ENCODE results near the gene ARHGEF17. TPM values are rescaled to one million over a fixed set of nuclear protein-coding genes. Genes with fewer than 3 reads are reported as not detected.
"Not testable (repeated sequence)": the region's sequence is repeated elsewhere in the genome, so short reads cannot be mapped to it uniquely, and the experiment has no call there.

The ARHGEF17 gene
- total RNA-seq, result 19.2 TPM

DNA sequence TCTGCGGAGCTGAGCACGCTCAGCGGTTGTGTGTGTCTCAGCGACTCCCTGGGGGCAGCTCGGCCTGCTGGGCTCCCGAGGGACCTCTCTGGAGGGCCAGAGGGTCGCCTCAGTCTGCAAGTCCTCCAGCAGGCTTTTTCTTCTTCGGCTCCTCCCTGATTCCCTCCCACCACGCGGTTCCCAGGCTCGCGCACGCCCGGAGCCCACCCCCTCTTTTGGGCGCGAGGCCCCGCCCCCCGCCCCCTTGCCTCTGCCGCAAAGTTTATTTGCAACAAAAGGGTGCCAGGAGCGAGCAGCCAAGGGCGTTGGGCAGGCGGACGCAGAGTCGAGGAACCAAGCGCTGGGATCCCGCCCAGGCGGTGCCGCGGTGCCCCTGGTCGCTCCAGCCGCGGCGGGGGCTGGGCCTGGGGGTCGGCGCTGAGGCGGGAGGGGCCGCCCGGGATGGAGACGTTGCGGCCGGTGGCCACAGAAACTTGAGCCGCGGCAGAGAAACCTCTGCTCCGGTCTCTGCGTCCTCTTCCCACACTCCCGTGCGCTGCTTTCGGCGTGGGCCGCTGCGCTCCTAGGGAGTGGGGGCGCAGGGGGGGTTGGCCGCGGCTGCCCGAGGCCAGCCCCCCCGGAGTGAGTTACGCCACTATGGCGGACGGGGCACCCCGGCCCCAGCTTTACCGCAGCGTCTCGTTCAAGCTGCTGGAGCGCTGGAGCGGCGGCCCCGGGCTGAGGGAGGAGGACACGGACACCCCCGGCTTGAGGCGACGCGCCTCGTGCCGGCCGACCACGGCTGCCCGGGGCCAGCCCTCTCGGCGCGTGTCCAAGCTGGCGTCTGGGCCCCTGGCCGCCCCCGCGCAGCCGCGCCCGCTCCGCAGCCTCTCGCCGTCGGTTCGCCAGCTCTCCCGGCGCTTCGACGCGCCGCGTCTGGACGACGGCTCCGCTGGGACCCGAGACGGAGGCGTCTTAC, at the start of gene ARHGEF17:
Gene ARHGEF17, plus strand, starts transcription at position 274 of the 958 bp plus-strand sequence. Its CDS starts 363 bp downstream, at position 637.
- DNase-seq, result no peak

DNA sequence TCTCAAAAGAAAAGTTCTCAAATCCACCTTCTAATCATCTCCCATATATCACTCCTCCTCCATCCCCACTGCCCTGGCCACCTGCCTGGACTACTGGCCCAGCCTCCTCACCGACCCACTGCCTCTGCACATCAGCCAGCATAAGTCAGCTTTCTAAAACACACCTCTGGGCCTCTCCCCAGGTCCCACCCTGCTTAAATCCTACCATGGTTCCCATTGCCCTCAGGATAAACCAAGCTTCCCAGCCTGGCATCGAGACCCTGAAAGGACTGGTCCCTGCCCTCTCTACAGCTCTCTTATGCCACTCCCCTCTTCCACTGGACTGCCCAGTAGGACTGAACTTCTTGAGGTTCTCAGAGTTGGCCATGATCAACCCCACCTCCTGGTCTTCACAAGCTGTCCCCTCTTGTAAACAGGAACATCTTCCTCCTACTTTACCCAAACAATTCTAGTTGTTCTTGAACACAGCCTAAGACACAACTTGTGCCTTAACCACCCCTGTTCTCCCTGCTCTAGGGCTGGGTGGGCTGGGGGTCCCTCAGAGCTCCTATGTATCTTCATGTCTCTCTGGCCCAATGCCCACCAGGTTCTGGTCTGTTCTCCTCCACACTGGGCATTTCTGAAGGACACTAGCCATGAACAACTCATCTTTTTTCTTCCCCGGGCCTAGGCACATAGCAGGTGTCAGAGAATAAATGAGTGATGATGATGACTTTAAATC, 48.5 kb upstream of the ARHGEF17 start:
- DNase-seq, result no peak

GRCh38 chr11:73260127-73260457, 48.0 kb upstream of the ARHGEF17 start:
- DNase-seq, result no peak

DNA sequence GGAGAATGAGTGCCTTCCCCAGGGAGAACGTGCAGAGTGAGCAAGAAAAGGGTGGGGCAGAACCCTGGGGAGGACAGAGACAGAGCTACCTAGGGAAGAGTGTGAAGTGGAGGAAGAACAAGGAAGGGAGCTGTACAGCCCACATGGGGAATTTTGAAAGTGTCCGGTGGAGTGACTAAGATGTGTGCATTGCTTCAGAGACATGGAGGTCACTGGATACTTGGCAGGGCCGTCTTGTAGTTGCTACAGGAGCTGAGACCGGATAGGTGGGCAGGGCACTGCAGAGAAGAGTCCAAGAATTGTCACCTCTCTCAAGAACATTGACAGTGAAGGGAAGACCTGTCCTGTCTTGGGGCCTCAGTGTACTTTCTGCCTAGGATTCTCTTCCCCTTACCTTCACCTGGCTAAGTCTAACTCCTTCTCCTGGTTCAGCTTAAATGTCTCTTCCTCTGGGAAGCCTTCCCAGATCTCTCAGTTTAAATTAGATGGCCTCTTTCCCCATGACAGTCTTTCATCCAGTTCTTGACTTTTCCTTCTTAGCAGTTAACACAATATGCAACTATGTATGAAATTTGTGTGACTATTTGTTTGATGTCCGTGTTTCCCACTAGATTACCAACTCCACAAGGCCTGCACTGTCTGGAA, 45.1 kb upstream of the ARHGEF17 start:
- DNase-seq, result no peak

GRCh38 chr11:73263640-73264039, 44.4 kb upstream of the ARHGEF17 start:
- no peak for DNase-seq

DNA sequence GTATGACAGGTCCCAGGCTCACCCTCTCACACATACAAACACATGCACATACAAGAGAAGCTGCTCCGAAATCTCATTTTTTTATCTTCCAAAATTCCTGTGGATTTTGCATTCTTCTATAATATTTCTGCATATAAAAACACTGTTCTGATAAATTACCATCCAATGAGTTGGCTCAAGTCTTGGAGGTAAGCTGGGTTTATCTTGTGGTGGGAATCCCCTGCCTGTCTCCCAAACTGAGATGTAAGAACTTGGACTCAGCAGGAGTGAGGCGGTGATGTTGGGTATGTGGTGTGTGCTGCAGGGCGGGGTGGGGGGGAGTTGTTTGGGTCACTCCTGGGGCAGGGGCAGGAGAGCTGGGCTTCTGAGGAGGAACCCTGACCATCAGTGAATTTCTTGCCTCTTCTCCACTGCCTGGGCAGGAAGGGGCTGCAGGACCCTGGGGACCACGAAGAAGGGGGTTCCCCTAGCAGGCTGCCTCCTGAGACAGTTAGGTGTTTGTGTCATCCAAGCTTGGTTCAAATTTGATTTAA, 42.7 kb upstream of the ARHGEF17 start:
- DNase-seq, result no peak

DNA sequence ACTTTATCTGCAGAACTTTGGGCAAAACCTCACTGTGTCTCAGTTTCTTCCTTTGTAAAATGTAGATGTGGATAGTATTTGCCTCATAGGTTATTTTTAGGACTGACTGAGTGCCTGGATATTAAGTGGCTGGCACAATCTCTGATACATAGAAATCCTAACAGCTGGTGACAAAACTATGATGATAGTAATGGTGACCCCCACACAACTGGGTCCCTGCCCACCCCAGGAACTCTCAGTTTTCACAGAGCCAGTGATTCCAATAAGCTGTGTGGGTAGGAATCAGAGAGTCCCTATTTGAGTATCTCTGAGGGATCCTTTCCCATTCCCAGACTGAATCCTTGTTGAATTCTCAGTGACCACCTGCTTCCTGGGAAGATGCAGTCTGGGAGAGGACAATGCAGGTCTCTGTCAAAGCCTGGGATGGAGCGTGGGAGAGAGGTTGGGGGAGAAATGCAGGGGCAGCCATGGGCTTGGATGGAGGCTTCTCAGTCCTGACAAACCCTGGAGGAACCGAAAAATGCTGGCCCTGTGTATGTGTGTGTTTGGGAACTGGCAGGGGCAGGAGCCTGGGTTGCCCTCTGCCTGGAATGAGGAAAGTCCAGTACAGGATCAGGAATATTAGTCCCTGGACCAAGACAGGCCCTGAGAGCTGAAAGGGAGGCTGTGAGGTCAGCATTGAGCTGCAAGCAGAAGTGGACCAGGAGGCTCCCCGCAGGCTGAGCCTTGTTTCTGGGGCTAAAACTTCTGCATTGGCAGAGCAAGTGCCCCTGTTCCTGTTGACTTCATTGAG, 42.0 kb upstream of the ARHGEF17 start:
- no peak for DNase-seq

DNA sequence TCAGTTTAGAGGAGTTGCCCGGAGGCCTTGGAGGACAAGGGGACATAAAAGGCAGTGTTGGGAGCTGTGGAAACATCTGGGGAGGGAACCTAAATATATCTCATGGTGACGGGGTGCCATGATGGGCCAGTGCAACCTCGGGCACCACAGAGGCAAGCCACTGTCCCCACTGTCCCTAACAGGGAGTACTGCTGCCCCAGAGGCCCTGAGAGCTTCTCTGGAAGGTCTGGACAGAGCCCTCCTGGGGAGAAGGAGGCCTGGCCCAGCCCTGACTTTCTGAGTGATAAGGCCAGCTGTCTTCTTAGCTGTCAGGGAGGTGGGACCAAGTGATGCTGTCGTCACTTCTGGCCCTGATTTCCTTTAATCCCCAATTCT, 41.4 kb upstream of the ARHGEF17 start:
- no peak for DNase-seq

DNA sequence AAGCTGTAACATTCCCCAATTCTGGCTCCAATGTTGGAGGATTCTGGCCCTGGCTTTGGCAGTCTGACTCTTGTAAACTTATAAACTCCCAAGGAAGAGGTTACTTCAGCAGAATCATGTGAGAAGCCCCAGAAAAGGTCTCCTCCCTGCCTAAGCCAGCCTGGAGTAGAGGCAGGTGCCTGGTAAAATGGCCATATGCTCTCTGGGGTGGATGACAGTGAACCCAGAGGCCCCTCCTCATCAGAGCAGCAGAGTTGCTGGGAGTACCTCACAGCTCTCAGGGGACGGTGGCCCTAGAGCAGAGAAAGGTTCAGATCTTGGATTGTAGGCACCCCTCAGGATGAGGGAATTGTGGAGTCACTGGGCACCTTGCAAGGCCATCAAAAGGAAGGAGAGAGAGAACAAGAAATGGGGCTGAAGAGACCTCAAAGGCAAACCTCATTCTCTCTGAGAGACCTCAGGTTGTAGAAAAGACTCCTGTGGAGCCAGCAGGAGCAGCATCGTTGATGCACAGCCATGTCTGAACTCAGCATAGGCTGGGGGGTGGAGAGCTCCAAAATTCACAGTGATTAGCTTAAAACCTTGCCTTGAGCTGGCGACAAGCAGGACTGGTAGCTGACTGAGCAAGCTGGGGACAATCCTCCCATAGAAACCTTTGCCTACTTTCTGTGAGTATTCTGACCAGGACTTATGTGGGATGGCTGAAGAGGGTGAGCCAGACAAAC, 40.8 kb upstream of the ARHGEF17 start:
- DNase-seq, result no peak

DNA sequence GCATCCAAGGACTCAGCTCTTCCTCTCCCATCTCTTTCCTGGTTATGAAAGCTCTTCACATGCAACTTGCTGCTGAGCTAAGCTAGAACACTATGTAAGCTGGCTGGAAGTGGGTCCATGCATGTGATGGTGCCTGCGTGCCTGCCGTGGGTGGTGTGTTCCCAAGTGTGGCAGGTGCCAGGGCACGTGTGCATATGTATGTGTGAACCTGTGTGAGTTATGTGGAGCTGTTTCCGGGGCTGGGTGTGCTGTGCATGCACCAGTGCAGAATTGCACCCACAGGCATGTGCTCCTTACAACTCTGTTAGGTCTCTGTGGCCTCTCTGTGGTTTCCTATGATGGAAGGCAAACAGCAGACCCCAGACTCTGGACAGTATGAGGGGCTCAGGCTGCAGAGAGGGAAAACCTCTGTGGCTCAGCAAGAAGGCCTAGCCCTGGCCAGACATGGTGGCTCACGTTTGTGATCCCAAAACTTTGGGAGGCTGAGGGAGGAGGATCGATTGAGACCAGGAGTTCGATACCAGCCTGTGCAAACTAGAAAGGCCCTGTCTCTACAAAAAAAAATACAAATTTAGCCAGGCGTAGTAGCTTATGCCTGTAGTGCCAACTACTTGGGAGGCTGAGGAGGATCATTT, 40.1 kb upstream of the ARHGEF17 start:
- DNase-seq, result no peak

- no peak for DNase-seq
Observed at GRCh38 chr11:73268671-73269271, 39.3 kb upstream of the ARHGEF17 start.

DNA sequence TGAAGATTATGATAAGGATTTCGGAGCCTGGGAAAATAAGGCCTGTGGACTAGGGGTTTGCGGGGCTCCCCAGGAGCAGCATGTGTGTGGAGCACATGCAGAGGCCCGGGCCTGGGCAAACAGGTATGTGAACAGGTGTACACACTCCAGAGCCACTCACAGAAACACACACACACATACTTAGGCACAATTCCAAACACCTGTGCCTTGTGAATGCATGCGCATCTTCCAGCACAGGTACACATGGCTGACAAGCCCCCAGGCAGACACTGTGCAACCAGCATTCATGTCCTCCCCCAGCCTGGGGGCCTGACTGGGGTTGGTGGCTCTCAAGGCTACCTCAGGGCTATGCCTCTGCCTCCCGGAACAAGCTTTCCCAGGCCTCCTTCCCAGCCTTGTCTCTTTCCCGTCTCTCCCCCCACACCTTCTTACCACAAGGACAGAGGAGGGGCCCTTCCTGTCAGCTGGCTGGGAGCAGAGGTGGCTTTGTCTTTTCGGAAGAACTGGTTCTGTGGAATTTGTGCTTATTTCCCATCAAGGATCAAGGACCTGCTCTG, 38.5 kb upstream of the ARHGEF17 start:
- DNase-seq, result no peak

- DNase-seq, result no peak
Observed at GRCh38 chr11:73270016-73270854, 37.8 kb upstream of the ARHGEF17 start.

DNA sequence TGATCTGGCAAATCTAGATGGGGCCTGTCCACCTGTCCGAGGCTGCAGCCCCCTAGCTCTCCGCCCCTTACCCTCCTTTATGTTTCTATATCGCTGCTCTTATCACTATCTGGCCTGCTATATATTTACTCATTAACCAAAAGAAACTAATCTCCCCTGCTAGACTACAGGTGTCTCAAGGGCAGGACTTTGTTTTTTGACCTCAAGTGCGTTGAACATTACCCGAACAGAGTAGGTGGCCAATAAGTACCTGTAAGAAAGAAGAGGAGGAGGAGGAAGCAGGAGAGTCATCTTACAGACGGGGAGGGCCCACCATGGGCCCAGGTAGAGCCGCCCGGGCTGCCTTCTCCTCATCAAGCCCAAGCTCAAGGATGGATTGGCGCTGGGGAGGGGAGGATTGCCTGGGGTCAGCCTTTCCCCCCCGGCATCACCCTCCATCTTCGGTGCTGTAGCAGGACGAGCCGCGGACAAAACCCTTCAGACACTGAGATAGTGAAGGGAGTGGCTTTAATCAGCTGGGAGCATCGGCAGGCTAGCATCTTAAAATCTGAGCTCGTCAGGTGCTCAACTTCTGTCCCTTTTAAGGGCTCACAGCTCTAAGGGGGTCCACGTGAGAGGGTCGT, 37.1 kb upstream of the ARHGEF17 start:
- DNase-seq, result no peak

DNA sequence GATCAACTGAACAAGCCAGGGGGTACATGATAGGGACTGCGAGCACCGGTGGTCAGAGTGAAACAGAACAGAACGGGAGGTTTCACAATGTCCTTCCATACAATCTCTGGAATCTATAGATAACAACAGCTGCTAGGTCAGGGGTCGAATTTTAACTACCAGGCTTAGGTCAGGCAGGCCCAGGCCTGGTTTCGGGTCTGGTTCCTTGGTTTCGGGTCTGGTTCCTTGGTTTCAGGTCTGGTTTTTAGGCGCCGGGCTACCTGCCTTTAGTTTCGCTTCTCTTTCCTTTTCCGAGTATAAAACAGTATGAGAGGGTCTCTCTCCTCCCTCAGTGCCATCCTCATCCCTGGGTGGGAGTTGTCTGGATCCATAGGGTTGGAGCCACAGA, 36.6 kb upstream of the ARHGEF17 start:
- not testable (repeated sequence) for DNase-seq

DNA sequence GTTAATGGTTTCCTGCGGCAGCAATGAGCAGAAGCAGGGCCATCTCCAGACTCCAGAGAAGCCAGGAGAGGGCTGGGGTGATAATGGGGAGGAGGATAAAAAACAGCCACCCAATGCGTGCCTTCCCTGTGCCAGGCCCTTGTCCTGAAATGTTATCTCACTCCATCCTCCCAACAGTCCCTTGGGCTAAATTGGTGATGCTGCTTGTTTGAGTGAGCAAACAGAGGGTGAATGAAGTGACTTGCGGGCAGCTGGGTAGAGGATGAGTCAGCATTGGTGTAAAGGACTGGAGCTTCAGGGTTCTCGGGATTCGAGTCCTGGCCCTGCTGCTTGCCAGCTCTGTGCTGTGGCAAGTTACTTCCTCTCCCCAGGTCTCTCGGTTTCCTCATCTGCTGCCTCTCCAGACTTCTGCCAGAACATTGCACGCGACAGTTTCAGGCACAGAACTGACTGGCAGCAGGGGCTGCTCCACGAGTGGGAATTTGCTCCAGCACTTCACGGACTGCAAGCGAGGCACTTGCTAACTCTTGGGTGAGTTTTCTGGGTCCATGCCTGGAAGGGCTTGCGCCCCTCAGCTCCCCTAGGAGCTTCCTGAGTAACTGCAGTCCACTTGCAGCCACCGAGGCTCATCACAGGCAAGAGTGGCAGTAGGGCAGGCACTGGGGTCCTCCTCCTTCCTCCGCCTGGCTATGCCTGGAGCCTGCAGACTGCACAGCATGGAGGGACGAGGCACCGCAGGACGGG, 36.0 kb upstream of the ARHGEF17 start, which contains the start of gene P2RY6:
Gene P2RY6, plus strand, starts transcription at position 403 of the 744 bp plus-strand sequence. CDS start 24,181 bp downstream, outside the sequence.
- DNase-seq, result no peak

GRCh38 chr11:73272680-73273038, 35.4 kb upstream of the ARHGEF17 start:
- DNase-seq, result no peak
